NCI-H2107 (cell line): ENCODE measurements around the gene CCDC88B.

Source experiments
- DNase-seq: peaks from one replicate; lab custom pipeline; 2025; lab: John Stamatoyannopoulos, UW

Gene CCDC88B, protein sequence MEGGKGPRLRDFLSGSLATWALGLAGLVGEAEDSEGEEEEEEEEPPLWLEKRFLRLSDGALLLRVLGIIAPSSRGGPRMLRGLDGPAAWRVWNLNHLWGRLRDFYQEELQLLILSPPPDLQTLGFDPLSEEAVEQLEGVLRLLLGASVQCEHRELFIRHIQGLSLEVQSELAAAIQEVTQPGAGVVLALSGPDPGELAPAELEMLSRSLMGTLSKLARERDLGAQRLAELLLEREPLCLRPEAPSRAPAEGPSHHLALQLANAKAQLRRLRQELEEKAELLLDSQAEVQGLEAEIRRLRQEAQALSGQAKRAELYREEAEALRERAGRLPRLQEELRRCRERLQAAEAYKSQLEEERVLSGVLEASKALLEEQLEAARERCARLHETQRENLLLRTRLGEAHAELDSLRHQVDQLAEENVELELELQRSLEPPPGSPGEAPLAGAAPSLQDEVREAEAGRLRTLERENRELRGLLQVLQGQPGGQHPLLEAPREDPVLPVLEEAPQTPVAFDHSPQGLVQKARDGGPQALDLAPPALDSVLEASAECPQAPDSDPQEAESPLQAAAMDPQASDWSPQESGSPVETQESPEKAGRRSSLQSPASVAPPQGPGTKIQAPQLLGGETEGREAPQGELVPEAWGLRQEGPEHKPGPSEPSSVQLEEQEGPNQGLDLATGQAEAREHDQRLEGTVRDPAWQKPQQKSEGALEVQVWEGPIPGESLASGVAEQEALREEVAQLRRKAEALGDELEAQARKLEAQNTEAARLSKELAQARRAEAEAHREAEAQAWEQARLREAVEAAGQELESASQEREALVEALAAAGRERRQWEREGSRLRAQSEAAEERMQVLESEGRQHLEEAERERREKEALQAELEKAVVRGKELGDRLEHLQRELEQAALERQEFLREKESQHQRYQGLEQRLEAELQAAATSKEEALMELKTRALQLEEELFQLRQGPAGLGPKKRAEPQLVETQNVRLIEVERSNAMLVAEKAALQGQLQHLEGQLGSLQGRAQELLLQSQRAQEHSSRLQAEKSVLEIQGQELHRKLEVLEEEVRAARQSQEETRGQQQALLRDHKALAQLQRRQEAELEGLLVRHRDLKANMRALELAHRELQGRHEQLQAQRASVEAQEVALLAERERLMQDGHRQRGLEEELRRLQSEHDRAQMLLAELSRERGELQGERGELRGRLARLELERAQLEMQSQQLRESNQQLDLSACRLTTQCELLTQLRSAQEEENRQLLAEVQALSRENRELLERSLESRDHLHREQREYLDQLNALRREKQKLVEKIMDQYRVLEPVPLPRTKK (N-terminal part only)

DNA sequence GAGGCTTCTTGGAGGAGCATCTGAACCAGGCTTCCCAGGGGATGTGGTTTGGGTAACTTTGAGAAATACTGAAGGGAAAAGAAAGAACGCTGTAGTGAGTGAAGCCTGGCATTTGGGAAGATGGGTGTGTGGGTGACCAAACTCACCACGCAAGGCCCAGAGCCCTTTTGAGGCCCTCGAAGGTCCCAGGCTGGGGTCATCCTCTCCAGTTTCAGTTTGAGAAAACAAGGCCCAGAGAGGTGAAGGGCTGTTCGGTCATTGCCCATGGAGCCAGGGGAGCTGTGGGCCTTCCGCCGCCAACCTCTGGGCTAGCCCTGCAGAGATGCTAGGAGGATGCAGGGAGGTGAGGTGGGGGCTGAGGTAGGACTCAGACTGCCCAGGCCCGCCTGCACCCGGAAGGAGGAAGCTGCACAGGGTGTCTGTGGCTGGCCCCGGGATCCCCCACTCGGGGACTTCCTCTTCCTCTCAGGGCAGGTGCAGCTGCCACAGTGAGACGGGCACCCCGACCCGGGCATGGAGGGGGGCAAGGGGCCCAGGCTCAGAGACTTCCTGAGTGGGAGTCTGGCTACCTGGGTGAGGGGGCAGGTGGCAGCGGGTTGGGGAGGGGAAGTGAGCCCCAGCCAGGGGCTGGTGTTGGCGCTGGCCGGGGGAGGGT, at the start of gene CCDC88B:
Gene CCDC88B, plus strand, starts transcription at position 451 of the 655 bp plus-strand sequence. Its CDS starts 63 bp downstream, at position 514.
- DNase-seq, result no peak

DNA sequence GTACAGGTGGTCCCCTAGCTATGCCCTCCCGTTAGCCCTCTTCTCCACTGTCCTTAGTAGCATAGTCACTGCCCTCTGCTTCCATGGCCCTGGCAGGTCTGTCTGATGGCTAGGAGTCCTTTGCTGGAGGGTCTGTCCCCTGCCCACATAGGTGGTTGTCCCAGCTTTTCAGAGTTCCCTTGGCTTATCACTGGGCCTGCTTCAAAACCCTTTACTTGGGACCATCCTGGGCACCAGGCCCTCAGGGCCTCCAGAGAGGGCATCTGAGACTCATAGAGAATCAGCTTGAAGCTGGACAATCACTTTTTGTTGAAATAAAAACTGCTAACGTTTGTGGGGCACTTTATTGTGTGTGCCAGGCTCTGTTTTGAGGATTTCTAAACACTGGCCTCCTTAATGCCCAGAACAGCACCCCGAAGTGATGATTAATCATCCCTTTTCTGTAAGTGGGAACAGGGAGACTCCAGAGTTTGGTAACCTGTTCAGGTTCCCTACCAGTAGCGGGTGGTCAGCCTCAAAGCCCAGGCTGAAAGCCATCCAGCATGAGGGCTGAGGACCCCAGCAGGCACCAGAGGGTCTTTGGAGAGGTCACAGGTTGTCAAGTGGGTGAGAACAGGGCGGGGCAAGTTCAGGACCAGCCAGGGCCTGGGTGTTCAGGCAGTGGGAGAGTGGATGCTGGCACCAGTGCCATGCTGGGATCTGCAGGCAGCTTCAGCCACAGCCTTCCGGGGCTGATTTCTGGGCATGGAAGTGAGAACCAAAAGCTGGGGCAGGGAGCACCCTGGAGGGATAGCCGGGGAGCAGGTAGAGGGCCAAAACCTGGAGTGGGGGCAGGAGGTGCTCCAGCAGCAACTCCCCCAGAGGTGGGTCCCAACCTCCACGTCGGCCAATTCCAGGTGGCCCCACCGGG, 49.4 kb upstream of the CCDC88B start:
- DNase-seq, result no peak

DNA sequence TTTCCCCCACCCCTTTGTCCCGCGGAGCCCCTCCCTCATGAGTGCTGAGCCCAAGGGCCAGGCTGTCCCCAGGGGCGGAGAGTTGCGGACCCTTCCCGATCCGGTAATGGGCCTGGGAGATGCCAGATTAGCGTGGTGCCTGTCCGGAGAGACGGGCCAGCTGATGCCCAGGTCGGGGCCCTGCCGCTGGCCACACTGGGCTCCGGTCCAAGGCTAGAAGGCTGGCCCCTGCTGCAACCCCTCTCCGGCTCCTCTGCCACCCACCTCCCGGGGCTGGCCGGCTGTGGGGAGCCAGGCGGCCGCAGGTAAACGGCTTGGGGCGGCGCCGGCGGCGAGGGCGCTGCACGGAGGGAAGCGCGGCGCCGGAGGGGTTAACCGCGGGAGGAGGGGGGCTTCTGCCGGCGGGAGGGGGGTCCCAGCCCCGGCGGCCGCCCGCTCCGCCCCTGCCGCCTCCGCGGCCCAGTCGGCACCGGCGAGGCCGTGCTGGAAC, 48.7 kb upstream of the CCDC88B start, which contains the start of gene KCNK4:
Gene KCNK4, plus strand, starts transcription at position 41 of the 490 bp plus-strand sequence. CDS start 1,717 bp downstream, outside the sequence.
- no peak for DNase-seq

DNA sequence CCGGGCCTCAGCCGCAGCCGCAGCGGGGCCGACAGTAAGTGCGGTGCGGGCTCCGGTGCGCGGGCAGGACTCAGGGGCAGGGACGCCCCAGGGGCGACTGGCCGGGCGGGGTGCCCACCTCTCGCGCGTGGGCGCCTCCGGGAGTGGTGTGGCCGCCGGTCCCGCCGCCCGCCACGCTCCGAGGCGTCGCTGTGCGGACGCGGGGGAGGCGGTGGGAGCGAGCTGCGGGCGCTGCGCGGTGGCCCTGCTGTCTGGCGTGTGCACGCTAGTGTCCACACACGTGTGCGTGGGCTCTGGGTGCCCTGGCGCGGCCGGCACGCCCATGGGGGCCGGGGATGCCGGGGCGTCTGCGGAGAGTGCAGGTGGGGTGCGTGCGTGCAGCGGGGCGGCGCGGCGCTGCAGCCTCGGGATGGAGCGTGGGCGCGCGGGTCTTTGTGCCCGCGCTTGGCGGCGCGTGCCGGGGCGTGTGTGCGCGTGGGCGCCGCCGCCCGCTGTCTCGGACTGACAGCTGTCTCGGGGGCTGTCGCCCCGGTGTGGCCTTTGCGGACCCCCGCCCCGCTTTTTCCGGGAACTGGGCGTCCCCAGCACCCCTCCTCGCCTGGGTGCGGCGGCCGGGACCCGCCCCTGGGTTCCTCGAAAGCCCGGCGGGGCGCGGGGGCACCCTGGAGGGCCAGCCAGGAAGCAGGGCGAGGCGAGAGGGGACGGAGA, 48.1 kb upstream of the CCDC88B start:
- DNase-seq, result no peak

DNA sequence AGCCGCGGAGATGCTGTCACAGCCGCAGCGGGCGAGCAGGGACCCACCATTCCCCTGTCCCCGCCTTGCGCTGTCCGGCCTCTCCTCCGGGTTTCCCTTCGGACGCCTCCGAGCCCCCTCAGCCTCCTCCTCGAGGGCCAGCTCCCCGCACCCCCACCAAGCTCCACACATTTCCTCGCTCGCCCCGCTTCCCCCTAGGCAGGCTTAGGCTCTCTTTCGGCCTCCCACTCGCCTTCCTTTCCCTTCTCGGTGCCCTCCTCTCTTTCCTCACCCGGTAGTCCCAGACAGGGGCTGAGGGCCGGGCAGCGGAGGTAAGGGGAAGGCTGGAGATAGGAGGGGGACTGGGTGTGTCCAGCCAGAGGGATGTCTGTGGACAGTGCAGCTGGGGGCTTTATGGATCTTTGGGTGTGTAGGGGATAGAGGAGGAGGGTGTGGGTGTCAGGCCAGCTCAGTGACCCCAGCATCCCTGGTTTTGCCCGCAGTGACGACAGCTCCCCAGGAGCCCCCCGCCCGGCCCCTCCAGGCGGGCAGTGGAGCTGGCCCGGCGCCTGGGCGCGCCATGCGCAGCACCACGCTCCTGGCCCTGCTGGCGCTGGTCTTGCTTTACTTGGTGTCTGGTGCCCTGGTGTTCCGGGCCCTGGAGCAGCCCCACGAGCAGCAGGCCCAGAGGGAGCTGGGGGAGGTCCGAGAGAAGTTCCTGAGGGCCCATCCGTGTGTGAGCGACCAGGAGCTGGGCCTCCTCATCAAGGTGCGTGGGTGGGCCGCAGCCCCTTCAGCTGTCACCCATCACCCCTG, 47.3 kb upstream of the CCDC88B start:
- no peak for DNase-seq

DNA sequence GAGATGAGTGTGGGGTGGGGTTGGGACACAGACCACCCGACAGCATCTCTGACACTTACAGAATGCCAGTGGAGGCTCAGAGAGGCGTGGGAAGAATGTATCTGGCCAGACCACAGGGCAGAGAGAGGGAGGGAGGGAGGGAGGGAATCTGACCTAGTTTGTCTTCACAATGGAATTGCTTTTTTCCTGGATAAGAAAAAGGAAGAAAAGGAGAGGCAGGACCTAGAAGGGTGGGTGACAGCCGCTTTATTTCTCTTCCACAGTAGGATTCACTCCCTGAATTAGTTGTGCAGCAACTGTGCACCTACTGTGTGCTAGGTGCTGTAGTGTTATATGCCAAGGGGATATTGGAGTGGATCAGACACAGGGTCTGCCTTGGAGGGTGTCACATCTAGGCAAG, 45.2 kb upstream of the CCDC88B start:
- no peak for DNase-seq

DNA sequence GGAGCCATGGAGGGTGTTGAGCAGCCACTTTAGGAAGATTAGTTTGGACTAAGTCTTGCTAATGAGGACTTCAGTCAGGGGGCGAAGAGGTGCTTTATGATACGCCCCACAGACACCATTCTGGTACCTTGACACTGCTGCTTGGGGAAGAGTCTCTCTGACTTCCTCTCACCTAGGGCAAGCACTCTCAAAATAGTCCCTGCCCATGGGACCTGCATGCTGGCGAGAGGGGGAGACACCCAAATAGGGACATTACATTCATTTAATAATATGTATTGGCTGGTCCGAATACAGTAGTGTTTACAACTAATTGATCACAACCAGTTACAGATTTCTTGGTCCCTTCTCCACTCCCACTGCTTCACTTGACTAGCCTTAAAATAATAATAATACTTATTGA, 44.2 kb upstream of the CCDC88B start:
- no peak for DNase-seq

DNA sequence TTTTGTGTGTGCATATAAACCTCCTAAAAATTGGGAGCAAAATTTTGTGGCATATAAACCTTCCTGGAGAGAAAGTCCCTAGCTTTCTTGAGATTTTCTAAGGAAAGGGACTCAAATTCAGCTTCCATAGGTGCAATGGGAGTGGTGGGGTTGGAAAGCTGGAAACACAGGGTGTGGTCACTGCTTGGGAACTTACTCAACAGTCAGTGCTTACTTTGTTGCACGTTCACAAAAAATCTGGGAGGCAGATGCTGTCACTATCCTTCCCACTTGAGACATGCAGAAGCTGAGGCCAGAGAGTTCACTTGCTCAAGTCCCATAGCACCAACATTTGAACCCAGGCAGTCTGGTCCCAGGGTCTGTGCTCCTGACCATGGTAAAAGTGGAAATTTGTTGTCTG, 43.8 kb upstream of the CCDC88B start:
- DNase-seq, result no peak

DNA sequence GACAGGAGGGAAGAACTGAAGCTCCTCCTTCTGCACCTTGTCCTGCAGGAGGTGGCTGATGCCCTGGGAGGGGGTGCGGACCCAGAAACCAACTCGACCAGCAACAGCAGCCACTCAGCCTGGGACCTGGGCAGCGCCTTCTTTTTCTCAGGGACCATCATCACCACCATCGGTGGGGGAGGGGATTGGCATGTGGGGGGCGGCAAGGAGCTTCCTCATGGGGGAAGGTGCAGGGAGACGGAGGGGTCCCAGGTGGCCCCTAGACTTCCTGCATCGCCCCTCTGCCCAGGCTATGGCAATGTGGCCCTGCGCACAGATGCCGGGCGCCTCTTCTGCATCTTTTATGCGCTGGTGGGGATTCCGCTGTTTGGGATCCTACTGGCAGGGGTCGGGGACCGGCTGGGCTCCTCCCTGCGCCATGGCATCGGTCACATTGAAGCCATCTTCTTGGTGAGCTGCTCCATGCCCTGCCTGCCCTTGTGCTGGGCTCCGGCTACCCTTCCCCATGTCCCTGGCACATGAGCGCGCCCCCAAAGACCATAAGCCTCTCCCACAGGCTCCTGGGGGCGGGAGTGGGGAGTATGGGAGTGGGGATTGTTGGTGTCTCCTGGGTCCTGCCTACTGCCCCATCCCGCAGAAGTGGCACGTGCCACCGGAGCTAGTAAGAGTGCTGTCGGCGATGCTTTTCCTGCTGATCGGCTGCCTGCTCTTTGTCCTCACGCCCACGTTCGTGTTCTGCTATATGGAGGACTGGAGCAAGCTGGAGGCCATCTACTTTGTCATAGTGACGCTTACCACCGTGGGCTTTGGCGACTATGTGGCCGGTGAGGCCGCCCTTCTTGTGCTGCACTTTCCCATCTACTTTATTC, 42.9 kb upstream of the CCDC88B start:
- DNase-seq, result no peak

DNA sequence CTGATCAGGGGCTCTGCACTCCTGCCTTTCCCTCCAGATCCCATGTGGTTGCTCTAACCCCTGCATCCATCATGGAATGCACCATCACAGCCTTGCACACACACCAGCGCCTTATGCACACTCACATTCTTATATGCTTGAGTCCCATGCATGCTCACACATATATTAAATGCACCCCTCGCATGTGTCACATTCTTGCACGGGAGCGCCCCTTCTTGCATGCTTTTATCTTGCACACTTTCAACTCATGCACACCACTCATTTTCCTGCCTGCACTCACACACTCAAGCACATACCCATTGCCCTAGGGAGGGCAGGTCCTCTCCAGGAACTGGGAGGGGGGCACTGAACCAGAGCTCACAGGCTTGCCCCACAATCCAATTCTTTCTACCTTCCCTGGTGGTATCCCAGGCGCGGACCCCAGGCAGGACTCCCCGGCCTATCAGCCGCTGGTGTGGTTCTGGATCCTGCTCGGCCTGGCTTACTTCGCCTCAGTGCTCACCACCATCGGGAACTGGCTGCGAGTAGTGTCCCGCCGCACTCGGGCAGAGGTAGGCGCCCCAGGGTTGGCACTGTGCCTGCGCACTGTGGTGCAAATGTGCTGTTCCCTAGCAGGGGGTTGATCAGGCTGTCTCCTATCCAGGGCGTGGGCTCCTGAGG, 42.2 kb upstream of the CCDC88B start:
- DNase-seq, result no peak

DNA sequence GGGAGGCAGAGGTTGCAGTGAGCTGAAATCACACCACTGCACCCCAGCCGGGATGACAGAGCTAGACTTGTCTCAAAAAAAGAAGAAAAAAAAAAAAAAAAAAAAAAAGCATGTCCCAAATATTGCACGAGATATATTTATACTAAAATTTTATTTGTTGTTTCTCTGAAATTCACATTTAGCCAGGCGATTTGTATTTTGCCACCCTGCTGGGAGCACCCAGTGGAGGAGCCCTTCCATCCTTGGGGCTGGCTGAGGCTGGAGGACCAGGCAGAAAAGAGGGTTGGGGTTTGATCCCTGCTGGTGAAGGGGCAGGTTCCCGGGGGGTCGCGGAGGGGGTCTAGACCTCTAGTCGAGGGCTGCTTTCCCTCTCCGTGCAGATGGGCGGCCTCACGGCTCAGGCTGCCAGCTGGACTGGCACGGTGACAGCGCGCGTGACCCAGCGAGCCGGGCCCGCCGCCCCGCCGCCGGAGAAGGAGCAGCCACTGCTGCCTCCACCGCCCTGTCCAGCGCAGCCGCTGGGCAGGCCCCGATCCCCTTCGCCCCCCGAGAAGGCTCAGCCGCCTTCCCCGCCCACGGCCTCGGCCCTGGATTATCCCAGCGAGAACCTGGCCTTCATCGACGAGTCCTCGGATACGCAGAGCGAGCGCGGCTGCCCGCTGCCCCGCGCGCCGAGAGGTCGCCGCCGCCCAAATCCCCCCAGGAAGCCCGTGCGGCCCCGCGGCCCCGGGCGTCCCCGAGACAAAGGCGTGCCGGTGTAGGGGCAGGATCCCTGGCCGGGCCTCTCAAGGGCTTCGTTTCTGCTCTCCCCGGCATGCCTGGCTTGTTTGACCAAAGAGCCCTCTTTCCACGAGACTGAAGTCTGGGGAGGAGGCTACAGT, 40.8 kb upstream of the CCDC88B start:
- no peak for DNase-seq

DNA sequence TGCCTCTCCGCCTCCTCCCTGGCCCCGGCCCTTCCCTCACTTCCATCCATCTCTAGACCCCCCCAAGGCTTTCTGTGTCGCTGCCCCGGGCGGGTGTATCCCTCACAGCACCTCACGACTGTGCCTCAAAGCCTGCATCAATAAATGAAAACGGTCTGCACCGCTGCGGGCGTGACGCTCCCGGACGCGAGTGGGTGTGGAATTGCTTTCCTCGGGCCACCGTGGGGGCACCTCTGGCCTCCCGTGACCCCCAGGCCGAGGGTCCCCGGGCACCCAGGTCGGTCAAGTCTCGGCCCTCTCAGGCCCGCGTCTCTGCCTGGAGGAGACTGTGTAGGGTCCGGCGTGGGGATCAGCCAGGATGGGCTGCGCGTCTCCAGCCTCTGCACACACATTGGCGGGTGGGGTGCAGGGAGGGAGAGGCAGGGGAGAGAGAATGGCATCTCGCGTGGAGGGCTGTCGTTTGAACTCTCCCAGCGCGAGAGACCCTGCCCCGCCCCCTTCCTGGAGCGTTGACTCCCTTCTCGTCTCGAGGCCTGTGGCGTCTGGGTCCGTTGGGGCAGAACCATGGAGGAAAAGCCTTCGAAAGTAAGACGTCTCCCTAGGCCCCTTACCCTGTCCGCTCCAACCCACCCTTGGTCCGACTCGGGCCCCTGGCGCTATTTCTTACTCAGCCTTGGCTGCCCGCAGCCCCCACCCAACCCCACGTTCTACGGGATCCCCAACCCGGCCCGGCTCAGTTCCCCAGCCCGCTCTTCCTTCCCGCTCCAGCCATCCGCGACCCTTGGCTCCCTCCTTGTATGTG, 40.0 kb upstream of the CCDC88B start, which contains the start of gene CATSPERZ:
Gene CATSPERZ, plus strand, starts transcription at position 512 of the 802 bp plus-strand sequence. Its CDS starts 53 bp downstream, at position 565.
- DNase-seq, result no peak

DNA sequence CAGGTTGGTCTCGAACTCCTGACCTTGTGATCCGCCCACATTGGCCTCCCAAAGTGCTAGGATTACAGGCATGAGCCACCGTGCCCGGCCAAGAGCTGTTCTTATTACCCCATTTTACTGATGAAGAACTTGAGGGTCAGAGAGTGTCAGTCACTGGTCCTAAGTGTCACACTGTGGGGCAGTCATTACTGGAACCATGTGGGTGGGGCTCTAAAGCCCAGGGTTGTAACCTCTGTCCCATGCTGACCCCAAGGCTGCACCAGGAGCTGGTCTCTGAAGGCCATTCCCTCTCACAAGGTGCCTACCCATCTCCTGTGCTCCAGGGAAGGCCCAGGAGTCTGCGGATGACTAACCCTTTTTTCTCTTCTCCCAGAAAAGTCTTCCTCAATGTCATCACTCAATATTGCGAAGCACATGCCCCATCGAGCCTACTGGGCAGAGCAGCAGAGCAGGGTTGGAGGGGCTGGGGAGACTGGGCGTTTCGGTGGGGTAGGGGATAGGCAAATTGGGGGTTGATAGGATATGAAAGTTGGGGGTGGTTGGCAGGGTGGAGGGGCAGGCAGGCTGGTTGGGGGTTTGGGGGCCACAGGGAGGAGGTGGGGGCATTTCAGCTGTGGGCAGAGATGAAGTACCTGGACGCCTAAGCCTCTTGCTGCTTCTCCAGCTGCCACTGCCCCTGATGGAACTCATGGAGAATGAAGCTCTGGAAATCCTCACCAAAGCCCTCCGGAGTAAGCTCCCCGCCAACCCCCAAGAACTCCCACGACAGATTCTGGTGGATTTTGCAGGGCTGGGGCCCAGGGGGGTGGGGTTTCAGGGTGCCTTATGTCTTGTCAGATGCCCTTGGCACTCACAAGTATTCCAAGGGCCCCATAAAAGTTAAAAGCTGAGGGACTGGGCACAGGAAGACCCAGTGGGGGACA, 36.6 kb upstream of the CCDC88B start:
- DNase-seq, result no peak

DNA sequence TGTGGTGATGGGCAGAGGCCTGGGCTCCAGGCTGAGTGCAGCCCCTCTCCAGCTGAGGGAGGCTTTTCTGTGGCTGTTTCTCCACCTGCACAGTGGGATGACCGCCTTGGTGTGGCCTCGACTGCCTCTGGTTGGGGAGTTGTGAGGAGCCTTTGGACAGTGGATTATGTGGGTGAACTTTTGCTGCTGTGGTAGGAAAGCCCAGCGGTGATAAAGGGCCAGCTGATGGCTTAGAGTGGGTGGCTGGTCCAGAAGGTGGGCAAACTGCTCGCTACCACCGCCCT, 36.0 kb upstream of the CCDC88B start:
- DNase-seq, result no peak
